SU-DHL-6 (cell line): ENCODE measurements around the gene FANCM.

Source experiments
- EZH2phosphoT487 ChIP-seq: fragments of 200-600 bp; sonication (generic), shearing (Covaris generic); conservative IDR thresholded peaks from 2 replicates; pipeline ENCODE4 v1.6.1; 2018; ENCODE audit warnings: mild to moderate bottlenecking, antibody characterized with exemption, low read length, moderate library complexity, mixed read lengths
- TF ChIP-seq, protein P1 (sequence below): fragments of 200-600 bp; sonication (generic); IDR thresholded peaks from one replicate; pipeline ENCODE4 v1.5.1; 2017; ENCODE audit warnings: antibody characterized with exemption, mild to moderate bottlenecking, low read length, moderate library complexity; ENCODE audit not compliant: insufficient read depth, poor library complexity, severe bottlenecking

DNA sequence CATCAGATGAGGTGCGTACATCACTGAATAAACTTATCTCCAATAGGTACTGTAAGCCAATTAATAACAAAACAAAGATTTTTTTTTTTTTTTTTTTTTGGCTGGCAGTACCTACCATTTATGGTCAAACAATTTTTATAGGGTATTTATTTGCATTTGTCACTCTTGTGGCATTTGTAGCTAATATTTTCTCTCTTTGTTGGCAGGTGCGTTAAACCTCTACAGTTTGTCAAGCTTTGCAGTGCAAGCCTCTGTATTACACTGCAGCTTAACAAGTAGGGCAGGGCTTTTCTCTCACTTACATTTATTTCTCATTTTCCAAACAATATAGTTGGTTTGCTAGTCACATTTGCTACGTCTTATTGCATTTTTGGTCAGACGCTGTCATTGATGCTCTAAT lies 39.5 kb upstream of the FANCM start:
- TF ChIP-seq, protein P1, sequence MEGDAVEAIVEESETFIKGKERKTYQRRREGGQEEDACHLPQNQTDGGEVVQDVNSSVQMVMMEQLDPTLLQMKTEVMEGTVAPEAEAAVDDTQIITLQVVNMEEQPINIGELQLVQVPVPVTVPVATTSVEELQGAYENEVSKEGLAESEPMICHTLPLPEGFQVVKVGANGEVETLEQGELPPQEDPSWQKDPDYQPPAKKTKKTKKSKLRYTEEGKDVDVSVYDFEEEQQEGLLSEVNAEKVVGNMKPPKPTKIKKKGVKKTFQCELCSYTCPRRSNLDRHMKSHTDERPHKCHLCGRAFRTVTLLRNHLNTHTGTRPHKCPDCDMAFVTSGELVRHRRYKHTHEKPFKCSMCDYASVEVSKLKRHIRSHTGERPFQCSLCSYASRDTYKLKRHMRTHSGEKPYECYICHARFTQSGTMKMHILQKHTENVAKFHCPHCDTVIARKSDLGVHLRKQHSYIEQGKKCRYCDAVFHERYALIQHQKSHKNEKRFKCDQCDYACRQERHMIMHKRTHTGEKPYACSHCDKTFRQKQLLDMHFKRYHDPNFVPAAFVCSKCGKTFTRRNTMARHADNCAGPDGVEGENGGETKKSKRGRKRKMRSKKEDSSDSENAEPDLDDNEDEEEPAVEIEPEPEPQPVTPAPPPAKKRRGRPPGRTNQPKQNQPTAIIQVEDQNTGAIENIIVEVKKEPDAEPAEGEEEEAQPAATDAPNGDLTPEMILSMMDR: no peak
- no peak for TF ChIP-seq EZH2phosphoT487
